Superior temporal gyrus (tissue), 1 donor: Measurements from ENCODE around the gene KDM5B.
"Not testable (repeated sequence)": the region's sequence is repeated elsewhere in the genome, so short reads cannot be mapped to it uniquely, and the experiment has no call there.

Source experiments
- DNase-seq: peaks from one replicate; pipeline ENCODE4 v3.0.0-alpha.2; 2016; ENCODE audit errors: extremely low spot score

The KDM5B gene

DNA sequence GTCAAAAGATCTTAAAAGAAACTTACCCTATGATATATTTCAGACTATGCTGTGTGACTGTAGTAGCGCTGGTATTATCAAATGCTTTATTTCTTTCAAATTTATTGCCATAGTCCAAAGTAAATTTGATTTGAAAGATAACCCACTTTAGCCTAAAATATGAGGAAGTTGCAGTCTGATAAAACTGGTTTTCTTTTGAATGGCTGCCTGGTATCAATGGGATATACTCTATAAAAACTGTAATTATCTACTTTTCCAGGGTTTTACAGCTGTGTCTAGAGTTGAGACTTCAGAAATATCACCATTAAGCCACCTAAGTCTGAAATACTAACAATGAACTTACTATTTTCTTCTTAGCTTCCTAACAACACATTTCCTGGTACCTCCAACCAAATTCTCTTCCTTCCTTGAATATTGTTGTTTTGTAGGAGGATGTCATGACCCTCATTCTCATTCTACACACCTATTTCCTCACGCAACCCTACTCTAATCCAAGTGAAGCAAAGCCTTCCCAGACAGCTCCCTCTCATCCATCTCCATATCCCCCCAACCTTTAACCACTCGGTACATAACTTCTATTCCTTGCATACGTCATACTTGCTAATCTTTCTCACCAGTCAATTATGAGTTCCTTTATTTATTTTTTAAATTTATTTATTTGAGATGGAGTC lies 17.0 kb downstream of the KDM5B start:
- no peak for DNase-seq

DNA sequence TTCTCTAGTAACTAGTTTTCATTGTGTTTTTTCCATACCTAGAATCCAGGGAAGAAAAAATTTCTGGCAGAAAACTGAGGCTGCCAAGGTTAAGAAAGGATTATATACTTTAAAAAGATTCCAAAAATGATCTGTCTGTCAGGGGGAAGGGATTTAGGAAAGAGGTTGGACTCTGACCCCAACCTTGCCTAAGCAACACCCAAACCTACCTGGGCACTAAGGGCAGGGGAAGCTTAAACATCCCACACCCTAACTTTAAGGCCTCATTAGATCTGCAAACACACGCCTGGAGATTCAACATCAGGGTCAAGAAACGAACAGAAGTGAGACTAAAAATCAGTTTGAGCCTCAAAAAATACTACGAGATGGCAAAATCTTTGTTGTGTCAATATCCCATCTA lies 19.4 kb downstream of the KDM5B start:
- DNase-seq = no peak

DNA sequence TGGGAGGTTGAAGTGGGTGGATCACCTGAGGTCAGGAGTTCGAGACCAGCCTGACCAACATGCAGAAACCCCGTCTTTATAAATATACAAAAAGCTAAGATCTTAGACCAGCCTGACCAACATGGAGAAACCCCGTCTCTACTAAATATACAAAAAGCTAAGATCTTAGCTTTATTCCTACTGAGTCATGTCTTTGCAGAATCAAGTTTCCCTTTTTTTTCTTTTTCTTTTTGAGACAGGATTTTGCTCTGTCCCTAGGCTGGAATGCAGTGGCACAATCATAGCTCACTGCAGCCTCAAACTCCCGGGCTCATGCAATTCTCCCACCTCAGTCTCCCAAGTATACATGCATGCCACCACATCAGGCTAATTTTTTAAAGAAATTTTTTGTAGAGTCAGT lies 21.4 kb downstream of the KDM5B start:
- no peak for DNase-seq

DNA sequence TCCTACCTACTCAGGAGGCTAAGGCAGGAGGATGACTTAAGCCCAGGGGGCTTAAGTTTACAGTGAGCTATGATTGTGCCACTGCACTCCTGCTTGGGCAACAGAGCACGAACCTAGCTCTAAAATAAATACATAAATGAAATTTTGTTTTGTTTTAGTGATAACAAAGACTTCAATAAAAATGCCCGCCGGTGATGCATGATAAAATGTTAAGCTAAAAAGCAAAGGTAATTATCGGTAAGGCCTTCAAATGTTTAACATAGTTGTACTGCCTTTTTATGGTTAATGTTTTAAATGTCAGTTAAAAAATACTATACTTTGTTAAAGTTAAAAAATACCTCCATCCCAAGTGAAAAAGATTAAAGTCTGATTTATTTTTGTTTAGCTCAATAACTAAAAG lies 27.0 kb downstream of the KDM5B start:
- no peak for DNase-seq

GRCh38 chr1:202770135-202770534 lies 38.1 kb downstream of the KDM5B start:
- DNase-seq = no peak

DNA sequence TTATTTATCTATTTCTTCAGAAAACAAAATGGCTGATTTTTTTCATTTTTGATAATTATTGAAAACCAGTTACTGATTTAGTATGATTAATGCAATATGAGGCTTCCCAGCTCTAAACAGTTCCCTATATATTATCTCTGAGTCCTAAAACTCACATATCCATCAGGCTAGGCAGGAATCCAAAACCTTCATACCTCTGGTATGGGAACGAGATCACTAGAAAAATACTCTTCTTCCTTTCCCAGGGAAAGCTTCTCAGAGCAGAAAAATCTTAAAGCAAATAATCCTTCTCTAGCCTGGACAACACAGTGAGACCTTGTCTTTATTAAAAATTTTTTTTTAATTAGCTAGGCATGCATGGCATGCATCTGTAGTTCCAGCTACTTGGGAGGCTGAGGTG lies 42.5 kb downstream of the KDM5B start:
- DNase-seq = no peak

- no peak for DNase-seq
These were observed 46.2 kb downstream of the KDM5B start for GRCh38 chr1:202762019-202762418.

DNA sequence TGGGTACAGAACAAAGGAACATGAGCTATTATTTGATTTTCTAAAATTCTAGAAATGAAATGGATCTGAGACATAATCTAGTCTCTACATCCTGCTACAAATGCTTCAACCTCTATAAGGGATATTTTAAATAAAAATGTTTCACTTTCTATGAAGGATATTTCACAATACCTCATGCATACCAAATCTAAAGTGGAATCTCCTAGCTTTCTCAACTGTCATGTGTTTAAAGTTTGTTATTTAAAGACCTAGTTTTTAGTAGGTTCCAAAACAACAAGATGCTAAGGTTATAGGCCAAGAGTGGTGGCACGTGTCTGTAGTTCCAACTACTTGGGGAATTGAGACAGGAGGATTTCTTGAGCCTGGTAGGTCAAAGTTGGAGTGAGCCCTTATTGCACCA lies 47.6 kb downstream of the KDM5B start:
- DNase-seq = no peak

DNA sequence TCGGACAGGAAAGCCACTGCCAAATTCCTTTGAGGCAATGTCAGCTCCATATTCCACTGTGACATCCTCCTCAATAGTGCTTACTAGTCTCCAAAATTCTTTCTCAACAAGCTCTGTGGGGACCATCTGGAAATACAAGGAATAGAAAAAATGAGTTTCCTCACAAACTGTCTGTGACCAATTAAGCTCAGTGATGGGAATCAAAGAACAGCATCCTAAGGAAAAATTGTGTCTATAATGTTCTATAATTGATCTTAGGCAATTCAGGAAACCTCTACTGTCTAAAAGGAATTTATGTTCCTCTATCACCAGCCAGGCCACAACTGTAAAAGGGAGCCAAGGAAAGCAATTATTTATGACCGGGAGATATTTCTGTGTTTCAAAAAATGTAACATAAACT lies 51.8 kb downstream of the KDM5B start:
- no peak for DNase-seq

- no peak for DNase-seq
These were observed 53.9 kb downstream of the KDM5B start for GRCh38 chr1:202754293-202754692.

- no peak for DNase-seq
These were observed 55.4 kb downstream of the KDM5B start for GRCh38 chr1:202752774-202753173.

- no peak for DNase-seq
These were observed 57.5 kb downstream of the KDM5B start for GRCh38 chr1:202750761-202751160.

DNA sequence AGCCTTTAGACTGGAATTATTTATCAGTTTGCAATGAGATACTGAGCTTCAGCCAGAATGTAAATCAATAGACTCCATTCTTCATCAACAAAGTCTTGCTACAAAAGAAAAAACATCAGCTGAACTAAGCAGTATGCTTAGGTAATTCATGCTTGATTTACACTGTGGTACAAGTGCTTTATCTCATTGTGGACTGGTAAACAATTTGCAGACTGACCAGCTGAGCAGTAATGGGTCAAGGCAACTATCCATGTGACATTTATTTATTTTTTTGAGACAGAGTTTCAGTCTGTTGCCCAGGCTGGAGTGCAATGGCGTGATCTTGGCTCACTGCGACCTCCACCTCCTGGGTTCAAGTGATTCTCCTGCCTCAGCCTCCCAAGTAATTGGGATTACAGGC lies 58.2 kb downstream of the KDM5B start:
- DNase-seq = no peak

DNA sequence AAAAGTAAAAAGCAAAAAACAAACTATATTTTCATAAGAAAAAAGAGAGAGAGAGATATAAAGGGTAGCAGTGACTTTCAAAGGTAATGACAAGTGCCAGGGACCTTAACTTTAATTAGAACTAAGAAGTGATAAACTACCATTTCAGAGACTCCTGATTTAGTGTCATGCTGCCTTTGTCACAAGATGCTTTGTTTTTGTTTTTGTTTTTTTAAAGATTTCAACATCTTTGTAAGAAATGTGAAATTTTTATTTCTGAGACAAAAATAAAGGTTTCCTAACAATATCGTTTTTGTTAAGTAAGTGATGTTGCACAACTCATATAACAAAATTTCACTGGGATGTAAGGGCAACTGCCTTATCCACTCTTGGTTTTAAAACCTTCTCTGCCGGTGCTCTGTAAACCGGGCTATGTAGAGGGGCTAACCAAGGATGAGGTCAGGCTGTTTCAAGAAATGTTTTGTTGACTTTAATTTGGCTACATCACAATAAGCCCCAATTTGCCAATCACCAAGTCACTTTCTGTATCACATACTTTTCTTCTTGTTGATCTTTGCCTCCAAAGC lies 62.8 kb downstream of the KDM5B start:
- DNase-seq = no peak

DNA sequence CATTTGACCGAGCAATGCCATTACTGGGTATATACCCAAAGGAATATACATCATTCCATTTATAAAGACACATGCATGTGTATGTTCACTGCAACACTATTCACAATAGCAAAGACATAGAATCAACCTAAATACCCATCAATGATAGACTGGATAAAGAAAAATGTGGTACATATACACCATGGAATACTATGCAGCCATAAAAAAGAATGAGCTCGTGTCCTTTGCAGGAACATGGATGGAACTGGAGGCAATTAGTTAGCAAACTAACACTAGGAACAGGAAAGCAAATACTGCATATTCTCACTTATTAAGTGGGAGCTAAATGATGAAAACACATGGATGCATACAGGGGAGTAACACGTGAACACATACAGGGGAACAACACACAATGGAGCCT lies 63.5 kb downstream of the KDM5B start:
- DNase-seq = not testable (repeated sequence)

- no peak for DNase-seq
These were observed 65.7 kb downstream of the KDM5B start for GRCh38 chr1:202742496-202742895.

- DNase-seq = no peak
These were observed 75.0 kb downstream of the KDM5B start for GRCh38 chr1:202733251-202733650.

- no peak for DNase-seq
These were observed 79.3 kb downstream of the KDM5B start for GRCh38 chr1:202728951-202729350.

DNA sequence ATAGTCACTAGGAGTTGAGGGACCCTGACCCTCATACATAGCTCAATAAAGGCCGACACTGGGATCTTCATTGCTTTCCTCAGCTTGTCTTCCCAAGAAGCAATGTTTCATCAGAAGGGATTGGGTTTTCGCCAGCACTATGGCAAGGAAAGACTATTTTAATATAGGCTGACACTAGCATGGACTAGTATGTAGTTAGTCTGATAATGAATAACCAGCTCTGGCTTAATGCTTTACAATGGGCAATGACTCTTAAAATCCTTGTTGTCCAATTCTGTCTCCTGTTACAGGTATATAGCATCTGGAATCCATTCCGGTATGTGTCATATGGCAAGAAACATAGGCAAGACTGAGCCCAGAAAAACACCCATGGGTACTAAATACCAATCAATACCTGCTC lies 82.7 kb downstream of the KDM5B start:
- DNase-seq = no peak

DNA sequence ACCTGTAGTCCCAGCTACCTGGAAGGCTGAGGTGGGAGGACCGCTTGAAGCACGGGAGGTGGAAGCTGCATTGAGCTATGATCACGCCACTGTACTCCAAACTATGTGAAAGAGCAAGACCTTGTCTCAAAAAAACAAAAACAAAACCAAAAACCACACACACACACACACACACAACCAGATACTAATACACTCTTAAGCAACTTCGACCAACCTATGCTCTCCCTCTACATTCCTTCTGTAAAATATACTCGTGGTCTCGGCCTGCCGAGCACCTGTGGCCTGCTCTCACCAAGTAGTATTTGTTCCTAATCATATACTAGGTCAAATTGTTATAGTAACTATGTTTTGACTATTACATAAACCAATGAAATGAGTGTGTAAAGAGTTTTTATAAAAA lies 84.5 kb downstream of the KDM5B start:
- no peak for DNase-seq

DNA sequence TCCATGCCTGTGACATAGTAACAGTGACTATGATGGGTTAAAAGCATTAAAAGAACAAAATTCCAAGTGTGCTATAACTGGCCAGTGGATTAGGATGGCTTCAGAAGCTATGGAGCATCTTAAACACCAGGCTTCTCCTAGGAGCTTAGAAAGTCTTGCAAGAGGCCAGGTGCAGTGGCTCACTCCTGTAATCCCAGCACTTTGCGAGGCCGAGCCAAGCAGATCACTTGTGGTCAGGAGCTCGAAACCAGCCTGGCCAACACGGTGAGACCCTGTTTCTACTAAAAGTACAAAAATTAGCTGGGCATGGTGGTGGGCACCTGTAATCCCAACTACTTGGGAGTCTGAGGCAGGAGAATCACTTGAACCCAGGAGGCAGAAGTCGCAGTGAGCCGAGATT lies 85.2 kb downstream of the KDM5B start:
- DNase-seq = not testable (repeated sequence)

DNA sequence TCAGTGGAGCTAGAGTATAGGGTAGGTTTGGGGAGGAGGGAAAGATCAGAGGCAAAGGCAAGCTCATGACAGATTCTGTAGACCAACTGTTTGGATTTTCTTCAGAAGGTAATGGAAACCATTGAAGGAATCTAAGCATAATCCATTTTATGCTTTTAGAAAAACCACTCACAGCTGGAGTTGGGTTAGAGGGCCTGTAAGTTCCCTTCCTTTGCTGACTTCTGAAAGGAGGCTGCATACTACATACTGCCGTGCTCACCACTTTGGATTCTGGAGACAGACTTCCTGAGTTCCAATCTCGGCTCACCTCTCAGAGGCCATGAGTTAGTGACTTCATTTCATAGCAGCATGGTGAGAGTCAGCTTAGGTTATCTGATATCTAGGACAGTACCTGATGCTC lies 91.6 kb downstream of the KDM5B start:
- no peak for DNase-seq

DNA sequence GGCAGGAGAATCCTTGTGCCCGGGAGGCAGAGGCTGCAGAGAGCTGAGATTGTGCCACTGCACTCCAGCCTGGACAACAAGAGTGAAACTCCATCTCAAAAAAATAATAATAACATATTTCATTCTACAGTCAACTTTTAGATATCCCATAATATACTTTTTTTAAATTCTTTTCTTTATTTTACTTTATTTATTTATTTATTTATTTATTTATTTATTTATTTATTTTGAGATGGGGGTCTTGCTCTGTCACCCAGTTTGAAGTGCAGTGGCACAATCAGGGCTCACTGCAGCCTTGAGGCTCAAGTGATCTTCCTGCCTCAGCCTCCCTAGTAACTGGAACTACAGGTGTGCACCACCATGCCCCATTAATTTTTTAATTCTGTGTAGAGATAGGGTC lies 94.0 kb downstream of the KDM5B start:
- DNase-seq = not testable (repeated sequence)

GRCh38 chr1:202713110-202713509 lies 95.1 kb downstream of the KDM5B start:
- DNase-seq = no peak
